GM12891 (cell line): ENCODE measurements around the gene SYNM.

ENCODE experiments used
- POLR2A ChIP-seq: IDR thresholded peaks from 2 replicates; pipeline ENCODE4 v1.6.1; 2011; ENCODE audit warnings: low read depth, low read length, control low read depth
- SPI1 ChIP-seq: IDR thresholded peaks from 2 replicates; pipeline ENCODE4 v1.6.1; 2011; ENCODE audit warnings: low read depth, low read length, control low read depth

DNA sequence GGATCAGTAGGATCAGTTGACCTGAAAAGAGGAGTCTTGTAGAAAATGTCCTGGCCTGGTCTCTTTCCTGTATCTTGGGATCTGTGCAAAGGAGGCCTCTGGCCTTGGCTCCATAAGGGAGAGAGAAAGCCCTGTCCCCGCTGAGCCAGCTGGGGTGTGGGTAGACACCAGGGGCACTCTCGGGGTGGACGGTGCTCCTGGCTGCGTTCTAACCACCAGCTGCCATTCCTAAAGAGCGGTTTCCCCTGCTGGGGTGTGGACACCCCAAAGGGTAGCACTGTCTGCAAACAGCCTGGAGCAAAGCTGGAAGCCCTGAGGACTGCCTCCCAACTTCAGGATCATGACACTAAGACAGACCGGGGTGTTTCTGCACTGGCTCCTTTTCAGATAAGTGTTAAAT is 23.5 kb downstream of the SYNM start:
- TF ChIP-seq SPI1 (no peak), POLR2A (no peak)
